Measurements from ENCODE around the gene GRM7.

Gene GRM7

DNA sequence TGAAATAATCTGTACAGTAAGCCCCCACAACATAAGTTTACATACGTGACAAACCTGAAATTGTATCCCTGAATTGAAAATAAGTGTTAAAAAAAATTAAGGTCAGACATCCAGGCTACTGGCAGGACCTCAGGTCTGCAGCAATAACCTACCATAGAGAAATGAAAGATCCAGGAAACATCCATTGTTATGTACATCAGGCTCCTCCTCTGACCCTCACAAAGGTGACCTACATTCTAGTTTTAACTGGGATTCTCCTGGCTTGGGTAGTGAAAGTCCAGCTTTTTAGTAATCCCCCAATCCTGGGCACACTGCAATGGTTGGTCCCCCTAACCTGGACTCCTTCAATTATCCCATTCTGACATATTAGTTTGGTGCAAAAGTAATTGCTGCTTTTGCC lies 891.1 kb downstream of the GRM7 start:
- TF ChIP-seq Cebpa-rat (IDR thresholded peaks at IDR 0.05) = no peak
- H4K20me1 ChIP-seq = no peaks in the 10 kb centered on the region

DNA sequence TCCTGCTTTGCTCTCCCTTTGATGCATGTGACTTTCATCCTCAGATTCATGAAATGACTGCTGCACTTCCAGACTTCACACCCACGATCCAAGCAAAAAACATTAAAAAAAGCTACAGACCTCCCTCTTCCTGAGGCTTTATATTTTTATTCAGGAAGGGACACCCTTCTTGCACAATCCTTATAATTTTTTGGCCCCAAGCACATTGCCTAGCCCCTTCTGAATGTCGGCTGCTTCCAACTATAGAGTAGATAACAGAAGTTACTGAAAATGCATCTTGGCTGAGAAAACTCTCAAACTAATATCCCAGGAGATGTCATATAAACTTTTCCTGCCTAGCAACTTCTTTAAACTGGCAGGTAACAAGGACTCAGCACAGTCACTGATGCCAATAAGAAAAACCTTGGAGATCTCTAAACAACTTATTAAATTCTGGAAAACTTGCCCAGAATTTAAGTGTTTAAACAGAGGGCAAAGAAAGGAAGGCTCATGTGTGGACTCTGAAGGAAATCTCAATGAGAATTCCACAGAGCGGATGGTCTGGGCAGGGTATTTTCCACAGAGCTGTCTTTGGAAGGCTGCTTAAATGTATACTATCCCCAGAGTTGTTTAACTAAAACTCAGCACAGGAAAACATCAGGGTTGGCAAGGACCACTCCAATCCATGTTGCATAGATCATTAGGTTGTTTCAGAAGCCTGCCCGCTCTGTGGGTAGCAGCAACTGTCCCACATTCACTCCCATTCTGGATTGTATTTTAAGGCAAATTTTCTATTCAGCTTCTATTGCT lies 893.9 kb downstream of the GRM7 start:
- H4K20me1 ChIP-seq = no peaks in the 10 kb centered on the region
- no peak overlapping the region for H3K4me3 ChIP-seq
- no peaks in the 10 kb centered on the region for H3K4me1 ChIP-seq
- H3K36me3 ChIP-seq = no peaks in the 10 kb centered on the region
- no peak overlapping the region for H3K9ac ChIP-seq
- no peak for TF ChIP-seq Cebpa-rat (IDR thresholded peaks at IDR 0.05)
- no peaks in the 10 kb centered on the region for H3K27me3 ChIP-seq
- H3K4me2 ChIP-seq = no peak overlapping the region
- H3K9me3 ChIP-seq = no peaks in the 10 kb centered on the region
- H3K27ac ChIP-seq = no peak overlapping the region

More for the DNA sequence above, 891.1 kb downstream of the GRM7 start:
- H3K27me3 ChIP-seq = no peaks in the 10 kb centered on the region
- H3K27ac ChIP-seq = no peak overlapping the region
- no peak overlapping the region for H3K9ac ChIP-seq
- no peak overlapping the region for H3K4me2 ChIP-seq
- no peaks in the 10 kb centered on the region for H3K4me1 ChIP-seq
- no peaks in the 10 kb centered on the region for H3K9me3 ChIP-seq
- H3K4me3 ChIP-seq = no peak overlapping the region
- no peaks in the 10 kb centered on the region for H3K36me3 ChIP-seq

DNA sequence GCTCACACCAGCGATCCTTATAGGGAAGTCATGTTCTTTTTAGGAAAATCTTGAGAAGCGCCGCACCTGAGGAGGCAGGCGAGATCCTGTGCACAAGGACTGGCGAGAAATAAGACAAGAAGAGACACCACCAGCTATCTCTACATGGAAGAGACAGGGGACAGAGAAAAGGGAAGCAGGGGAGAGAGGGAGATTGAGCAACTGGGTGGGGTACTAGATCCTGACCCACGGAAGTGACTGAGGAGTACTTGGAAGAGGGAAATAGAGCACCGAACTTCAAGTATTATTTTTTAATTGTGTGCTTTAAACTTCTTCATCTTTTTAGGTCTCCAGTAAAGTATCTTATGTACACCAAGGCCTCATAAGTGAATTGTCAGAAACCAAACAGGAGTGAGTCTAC lies 898.7 kb downstream of the GRM7 start:
- Histone ChIP-seq H3K4me3 (no peak overlapping the region), H3K4me2 (no peak overlapping the region), H3K27ac (no peak overlapping the region), H3K4me1 (no peaks in the 10 kb centered on the region), H3K9me3 (no peaks in the 10 kb centered on the region), H3K36me3 (no peaks in the 10 kb centered on the region), H3K9ac (no peak overlapping the region), H4K20me1 (no peaks in the 10 kb centered on the region), H3K27me3 (no peaks in the 10 kb centered on the region)
- TF ChIP-seq Cebpa-rat (IDR thresholded peaks at IDR 0.05) = no peak

DNA sequence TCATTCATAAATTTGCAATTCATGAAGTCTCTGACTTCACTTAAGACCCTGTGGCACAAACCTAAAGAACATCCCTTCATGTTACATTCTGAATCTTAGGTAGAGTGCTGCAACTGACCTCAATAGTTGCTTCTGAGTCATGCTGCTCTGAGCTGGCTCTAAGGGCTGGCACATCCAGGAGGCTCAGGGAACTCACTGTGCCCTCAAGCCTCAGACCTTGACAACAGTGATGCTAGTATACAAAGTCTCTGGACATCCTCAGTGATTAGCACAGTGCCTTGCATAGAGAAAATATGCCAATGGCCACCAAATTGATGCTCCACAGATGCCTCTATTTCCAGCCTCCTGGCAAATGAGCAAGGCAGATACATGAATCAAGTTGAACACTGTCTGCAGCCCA lies 899.8 kb downstream of the GRM7 start:
- Histone ChIP-seq H3K36me3 (no peaks in the 10 kb centered on the region), H3K9ac (no peak overlapping the region), H3K4me2 (no peak overlapping the region), H3K9me3 (no peaks in the 10 kb centered on the region), H3K27ac (no peak overlapping the region), H3K27me3 (no peaks in the 10 kb centered on the region), H3K4me3 (no peak overlapping the region), H3K4me1 (no peaks in the 10 kb centered on the region), H4K20me1 (no peaks in the 10 kb centered on the region)
- TF ChIP-seq Cebpa-rat (IDR thresholded peaks at IDR 0.05) = no peak

DNA sequence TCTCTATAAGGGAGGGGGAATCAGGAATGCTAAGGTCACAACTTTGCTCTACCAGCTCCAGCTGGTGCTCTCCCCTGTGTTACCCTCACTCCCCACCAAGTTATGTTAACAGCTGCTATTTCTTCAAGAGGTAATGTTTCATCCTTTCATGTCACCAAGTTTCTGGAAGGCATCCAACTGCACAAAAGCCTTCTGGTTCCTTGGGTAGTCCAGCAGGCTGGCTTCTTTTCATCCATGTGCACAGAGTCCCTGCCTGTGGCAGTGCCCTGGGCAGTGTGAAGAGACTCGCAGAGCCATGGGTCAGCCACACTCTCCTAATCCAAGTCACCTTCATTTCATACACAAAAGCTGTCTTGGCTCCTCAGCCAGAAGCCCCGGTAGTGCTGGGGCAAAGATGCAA lies 903.2 kb downstream of the GRM7 start:
- H3K27ac ChIP-seq = no peak overlapping the region
- H3K4me2 ChIP-seq = no peak overlapping the region
- no peaks in the 10 kb centered on the region for H3K9me3 ChIP-seq
- no peak overlapping the region for H3K9ac ChIP-seq
- no peaks in the 10 kb centered on the region for H4K20me1 ChIP-seq
- H3K4me3 ChIP-seq = no peak overlapping the region
- TF ChIP-seq Cebpa-rat (IDR thresholded peaks at IDR 0.05) = no peak
- H3K27me3 ChIP-seq = no peaks in the 10 kb centered on the region
- H3K4me1 ChIP-seq = no peaks in the 10 kb centered on the region
- H3K36me3 ChIP-seq = no peaks in the 10 kb centered on the region

DNA sequence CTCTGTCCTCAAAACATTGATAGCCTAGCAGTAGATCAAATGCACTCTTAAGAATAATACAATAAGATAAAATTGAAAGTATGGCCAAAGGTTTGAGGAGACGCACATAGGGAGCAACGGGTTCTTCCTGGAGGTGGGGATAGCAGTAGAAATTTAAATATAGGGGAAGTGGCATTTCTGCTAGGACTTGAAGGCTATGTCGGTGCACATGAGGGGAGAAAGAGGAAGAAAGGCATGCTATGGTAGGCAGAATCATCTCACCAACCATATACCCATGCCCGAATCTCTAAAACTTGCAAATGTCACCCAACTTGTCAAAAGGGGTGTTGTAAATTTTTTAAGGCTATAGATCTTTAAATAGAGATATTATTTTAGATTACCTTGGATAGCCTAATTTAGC lies 905.6 kb downstream of the GRM7 start:
- H3K9me3 ChIP-seq = no peaks in the 10 kb centered on the region
- TF ChIP-seq Cebpa-rat (IDR thresholded peaks at IDR 0.05) = no peak
- no peaks in the 10 kb centered on the region for H3K27me3 ChIP-seq
- no peaks in the 10 kb centered on the region for H3K4me1 ChIP-seq
- H3K27ac ChIP-seq = no peak overlapping the region
- H3K36me3 ChIP-seq = no peaks in the 10 kb centered on the region
- H4K20me1 ChIP-seq = no peaks in the 10 kb centered on the region
- no peak overlapping the region for H3K9ac ChIP-seq
- no peak overlapping the region for H3K4me2 ChIP-seq
- no peak overlapping the region for H3K4me3 ChIP-seq

DNA sequence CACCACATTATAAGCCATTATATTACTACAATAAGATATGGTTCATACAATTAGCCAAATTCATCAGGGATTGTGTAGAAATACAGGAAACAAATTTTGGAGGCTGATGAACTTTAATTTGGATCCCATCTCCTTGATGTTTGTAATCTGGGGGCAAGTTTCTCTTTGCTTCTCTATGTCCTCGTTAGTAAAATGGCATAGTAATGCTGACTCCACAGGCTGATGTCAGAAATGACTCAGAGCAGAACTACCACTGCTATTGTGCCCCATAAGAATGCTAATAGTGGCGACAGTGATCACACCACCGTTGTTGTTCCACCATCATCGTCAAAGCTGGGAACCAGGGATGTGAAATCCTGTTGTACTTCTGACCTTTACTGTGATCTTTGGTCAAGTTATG lies 918.4 kb downstream of the GRM7 start:
- H3K4me1 ChIP-seq = no peaks in the 10 kb centered on the region
- H3K9me3 ChIP-seq = no peaks in the 10 kb centered on the region
- H4K20me1 ChIP-seq = no peaks in the 10 kb centered on the region
- H3K36me3 ChIP-seq = no peaks in the 10 kb centered on the region
- no peak overlapping the region for H3K9ac ChIP-seq
- TF ChIP-seq Cebpa-rat (IDR thresholded peaks at IDR 0.05) = no peak
- H3K27me3 ChIP-seq = no peaks in the 10 kb centered on the region
- H3K4me2 ChIP-seq = no peak overlapping the region
- no peak overlapping the region for H3K27ac ChIP-seq
- H3K4me3 ChIP-seq = no peak overlapping the region

DNA sequence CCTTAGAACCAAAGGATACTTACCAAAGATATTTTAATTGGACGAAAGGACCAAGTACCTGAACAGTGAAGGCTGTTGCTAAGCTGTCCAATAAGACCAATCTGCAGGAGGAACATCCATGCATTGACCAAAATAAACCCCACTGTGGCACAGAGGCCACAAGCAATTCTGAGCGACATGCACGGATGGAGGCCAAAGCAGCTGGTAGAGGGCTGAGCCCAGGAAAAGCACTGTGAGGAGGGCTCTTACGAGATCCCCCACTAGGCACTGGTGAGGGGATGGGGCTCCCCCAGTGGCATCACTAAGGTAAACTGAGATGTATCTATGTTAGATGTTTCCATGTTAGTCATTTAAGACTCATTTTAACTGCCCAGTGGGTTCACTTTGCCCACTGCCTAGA lies 920.5 kb downstream of the GRM7 start:
- Histone ChIP-seq H3K4me1 (no peaks in the 10 kb centered on the region), H3K9ac (no peak overlapping the region), H3K27ac (no peak overlapping the region), H3K36me3 (no peaks in the 10 kb centered on the region), H3K4me2 (no peak overlapping the region), H3K9me3 (no peaks in the 10 kb centered on the region), H4K20me1 (no peaks in the 10 kb centered on the region), H3K27me3 (no peaks in the 10 kb centered on the region), H3K4me3 (no peak overlapping the region)
- TF ChIP-seq Cebpa-rat (IDR thresholded peaks at IDR 0.05) = no peak

DNA sequence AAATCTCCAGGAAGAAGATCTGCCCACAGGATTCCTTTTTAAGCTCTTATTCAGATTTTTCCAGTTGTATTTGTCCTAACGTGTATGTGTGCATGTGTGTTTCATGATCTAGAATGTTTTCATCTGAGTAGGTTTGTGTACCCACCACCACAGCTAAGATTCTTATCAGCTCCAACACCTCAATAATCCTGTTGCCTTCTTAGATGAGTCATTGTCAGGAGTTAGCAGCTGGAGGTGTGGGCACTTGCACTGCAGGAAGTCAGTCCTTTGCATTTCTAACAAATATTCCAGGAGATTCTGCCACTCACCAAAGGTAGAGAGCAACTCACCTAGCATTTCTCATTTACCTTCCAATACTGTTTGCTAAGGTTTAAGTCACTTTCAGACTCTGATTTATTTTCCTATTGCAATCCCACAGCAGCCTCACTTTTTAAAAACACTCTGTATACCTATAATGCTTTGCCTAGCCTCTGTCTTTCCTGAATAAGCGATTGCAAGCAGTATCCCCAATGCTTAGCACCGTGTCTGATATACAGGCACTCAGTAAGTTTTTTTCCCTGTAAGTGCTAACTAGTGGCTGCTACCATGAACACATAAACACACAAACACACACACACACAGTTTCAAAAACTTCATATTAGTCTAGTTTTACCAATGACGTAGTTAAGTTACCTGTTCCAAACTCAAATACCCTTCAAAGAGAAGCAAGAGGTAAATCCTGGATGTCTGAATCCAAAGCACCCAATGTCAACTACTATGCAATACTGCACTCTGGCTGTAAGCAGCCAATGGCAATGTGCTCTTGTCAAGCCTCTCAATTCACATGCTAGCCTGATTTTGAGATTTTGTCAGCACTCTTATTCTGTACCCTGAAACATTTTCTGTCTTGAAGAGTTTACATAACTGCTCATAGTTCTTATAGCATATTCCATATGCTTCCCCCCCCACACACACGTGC lies 927.2 kb downstream of the GRM7 start:
- no peak for TF ChIP-seq Cebpa-rat (IDR thresholded peaks at IDR 0.05)
- Histone ChIP-seq H3K4me3 (no peak overlapping the region), H3K27ac (no peak overlapping the region), H3K4me1 (no peaks in the 10 kb centered on the region), H3K27me3 (no peaks in the 10 kb centered on the region), H3K9ac (no peak overlapping the region), H3K36me3 (no peaks in the 10 kb centered on the region), H3K4me2 (no peak overlapping the region), H3K9me3 (peaks cover 8% of the 10 kb centered on the region), H4K20me1 (no peaks in the 10 kb centered on the region)

DNA sequence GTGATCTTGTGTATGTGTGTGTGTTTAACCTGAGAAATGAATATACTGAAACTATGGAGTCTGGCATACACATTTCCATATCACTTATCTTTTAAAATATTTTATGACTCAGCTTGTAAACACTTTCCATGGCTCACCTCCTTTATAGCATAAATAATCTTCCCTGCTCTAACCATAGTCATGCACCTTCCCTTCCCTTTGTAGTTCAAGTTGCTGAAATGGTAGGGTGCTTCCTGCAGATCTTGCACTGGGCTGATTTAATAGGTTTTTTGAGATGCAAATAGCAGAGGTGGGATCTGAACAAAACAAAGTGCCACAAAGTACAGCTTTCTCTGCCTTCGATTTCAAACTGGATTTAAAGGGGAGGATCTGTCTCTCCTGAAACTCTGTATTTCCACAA lies 928.0 kb downstream of the GRM7 start:
- Histone ChIP-seq H3K4me2 (no peak overlapping the region), H3K36me3 (no peaks in the 10 kb centered on the region), H4K20me1 (no peaks in the 10 kb centered on the region), H3K4me3 (no peak overlapping the region), H3K4me1 (no peaks in the 10 kb centered on the region), H3K9ac (no peak overlapping the region), H3K27ac (no peak overlapping the region), H3K9me3 (peaks cover 8% of the 10 kb centered on the region), H3K27me3 (no peaks in the 10 kb centered on the region)
- no peak for TF ChIP-seq Cebpa-rat (IDR thresholded peaks at IDR 0.05)

Data from BLaER1 (cell line).